ENCODE data around the gene CFAP58.

DNA sequence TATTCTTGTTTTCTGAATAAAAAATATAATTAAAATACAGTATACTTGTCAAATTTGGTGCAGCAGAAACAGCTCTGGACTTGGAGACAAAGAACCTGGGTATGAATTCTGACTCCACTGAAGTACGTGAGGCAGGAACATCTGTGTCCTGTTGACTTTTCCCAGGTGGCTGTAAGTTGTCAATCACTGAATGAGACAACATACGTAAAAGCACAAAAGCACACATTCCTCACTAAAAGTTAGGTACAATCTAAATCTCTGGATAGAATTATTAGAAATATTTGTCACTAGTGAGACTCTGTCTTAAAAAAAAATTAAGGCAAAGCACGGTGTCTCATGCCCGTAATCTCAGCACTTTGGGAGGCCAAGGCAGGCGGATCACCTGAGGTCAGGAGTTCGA lies 18.1 kb downstream of the CFAP58 start:
- TF ChIP-seq CTCF (conservative IDR thresholded peaks at IDR 0.05) (no peak), EZH2 (IDR thresholded peaks at IDR 0.05; ENCODE audit: low read depth) (no peak)

Measured in PC-9 (cell line).